ENCODE data around the gene ANO6. TPM values are rescaled to one million over a fixed set of nuclear protein-coding genes. Genes with fewer than 3 reads are reported as not detected.

ANO6 gene
- total RNA-seq, 1 experiment from 2014 or later, result 46.8 TPM

- TF ChIP-seq, protein P1, sequence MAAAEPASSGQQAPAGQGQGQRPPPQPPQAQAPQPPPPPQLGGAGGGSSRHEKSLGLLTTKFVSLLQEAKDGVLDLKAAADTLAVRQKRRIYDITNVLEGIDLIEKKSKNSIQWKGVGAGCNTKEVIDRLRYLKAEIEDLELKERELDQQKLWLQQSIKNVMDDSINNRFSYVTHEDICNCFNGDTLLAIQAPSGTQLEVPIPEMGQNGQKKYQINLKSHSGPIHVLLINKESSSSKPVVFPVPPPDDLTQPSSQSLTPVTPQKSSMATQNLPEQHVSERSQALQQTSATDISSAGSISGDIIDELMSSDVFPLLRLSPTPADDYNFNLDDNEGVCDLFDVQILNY (CRISPR knock-in tag; IDR thresholded peaks at IDR 0.05), result no peak
- TF ChIP-seq, protein P2, sequence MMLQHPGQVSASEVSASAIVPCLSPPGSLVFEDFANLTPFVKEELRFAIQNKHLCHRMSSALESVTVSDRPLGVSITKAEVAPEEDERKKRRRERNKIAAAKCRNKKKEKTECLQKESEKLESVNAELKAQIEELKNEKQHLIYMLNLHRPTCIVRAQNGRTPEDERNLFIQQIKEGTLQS (CRISPR knock-in tag; conservative IDR thresholded peaks at IDR 0.05), result no peak
- TF ChIP-seq ZNF317 (CRISPR knock-in tag; IDR thresholded peaks at IDR 0.05; ENCODE audit: borderline replicate concordance, low read depth) (no peak), AFF4 (CRISPR knock-in tag; IDR thresholded peaks at IDR 0.05; ENCODE audit: borderline replicate concordance) (no peak)
Measured at GRCh38 chr12:45224311-45224710, 8.4 kb downstream of the ANO6 start (continued).

DNA sequence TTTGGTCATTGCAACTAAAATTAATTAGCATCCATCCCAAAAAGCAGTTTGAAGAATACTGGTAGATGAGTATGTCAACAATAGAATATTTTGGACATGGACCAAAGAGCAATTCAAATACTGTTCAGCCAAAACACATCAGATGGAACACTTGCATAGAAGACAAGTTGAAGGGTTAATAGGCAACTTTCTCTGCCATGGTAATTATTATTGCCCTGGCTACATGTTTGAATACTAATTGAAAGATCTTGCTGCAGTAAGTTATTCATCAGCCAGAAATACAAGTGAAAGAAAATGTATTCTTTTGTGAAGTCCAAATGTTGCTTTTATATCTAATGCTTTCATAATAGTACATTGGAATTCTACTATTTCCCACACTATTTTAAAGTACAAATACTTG lies 10.1 kb downstream of the ANO6 start:
- H3K27me3 Mint-ChIP-seq (ENCODE audit: low read depth), result no peaks in the 10 kb centered on the region
- DNase-seq (ENCODE audit: low spot score), result no peak
- POLR2A ChIA-PET, result interaction anchor here (0.6 kb wide), 1 partner anchor 9 kb away, joined by 3 read pairs; no protein-coding TSS in a partner anchor
- peaks cover 64% of the 10 kb centered on the region for H3K4me1 Mint-ChIP-seq
- CTCF ChIA-PET, result no interaction called here
- H3K27ac Mint-ChIP-seq, result no peak overlapping the region
- TF ChIP-seq FOXJ3 (CRISPR knock-in tag; IDR thresholded peaks at IDR 0.05; ENCODE audit: borderline replicate concordance) (no peak), SOX15 (CRISPR knock-in tag; IDR thresholded peaks at IDR 0.05) (no peak), RELA (CRISPR knock-in tag; IDR thresholded peaks at IDR 0.05; ENCODE audit: borderline replicate concordance) (no peak), NR2C2 (CRISPR knock-in tag; IDR thresholded peaks at IDR 0.05) (no peak), CBFB (CRISPR knock-in tag; IDR thresholded peaks at IDR 0.05; ENCODE audit: low read depth) (no peak), ATF2 (CRISPR knock-in tag; IDR thresholded peaks at IDR 0.05; ENCODE audit: borderline replicate concordance, low read depth) (no peak), TP53 (CRISPR knock-in tag; IDR thresholded peaks at IDR 0.05) (no peak), ZBTB43 (CRISPR knock-in tag; IDR thresholded peaks at IDR 0.05) (no peak), TEAD1 (CRISPR knock-in tag; IDR thresholded peaks at IDR 0.05) (no peak), GABPB1 (CRISPR knock-in tag; IDR thresholded peaks at IDR 0.05) (no peak)
- TF ChIP-seq, protein P1 (CRISPR knock-in tag; IDR thresholded peaks at IDR 0.05), result no peak
- TF ChIP-seq, protein P3, sequence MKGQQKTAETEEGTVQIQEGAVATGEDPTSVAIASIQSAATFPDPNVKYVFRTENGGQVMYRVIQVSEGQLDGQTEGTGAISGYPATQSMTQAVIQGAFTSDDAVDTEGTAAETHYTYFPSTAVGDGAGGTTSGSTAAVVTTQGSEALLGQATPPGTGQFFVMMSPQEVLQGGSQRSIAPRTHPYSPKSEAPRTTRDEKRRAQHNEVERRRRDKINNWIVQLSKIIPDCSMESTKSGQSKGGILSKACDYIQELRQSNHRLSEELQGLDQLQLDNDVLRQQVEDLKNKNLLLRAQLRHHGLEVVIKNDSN (CRISPR knock-in tag; IDR thresholded peaks at IDR 0.05), result no peak
- TF ChIP-seq, protein P4, sequence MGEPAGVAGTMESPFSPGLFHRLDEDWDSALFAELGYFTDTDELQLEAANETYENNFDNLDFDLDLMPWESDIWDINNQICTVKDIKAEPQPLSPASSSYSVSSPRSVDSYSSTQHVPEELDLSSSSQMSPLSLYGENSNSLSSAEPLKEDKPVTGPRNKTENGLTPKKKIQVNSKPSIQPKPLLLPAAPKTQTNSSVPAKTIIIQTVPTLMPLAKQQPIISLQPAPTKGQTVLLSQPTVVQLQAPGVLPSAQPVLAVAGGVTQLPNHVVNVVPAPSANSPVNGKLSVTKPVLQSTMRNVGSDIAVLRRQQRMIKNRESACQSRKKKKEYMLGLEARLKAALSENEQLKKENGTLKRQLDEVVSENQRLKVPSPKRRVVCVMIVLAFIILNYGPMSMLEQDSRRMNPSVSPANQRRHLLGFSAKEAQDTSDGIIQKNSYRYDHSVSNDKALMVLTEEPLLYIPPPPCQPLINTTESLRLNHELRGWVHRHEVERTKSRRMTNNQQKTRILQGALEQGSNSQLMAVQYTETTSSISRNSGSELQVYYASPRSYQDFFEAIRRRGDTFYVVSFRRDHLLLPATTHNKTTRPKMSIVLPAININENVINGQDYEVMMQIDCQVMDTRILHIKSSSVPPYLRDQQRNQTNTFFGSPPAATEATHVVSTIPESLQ (CRISPR knock-in tag; IDR thresholded peaks at IDR 0.05), result no peak
- peaks cover 24% of the 10 kb centered on the region for H3K36me3 Mint-ChIP-seq
- no peak for ATAC-seq
- H3K4me3 Mint-ChIP-seq, result no peak overlapping the region
- H3K9me3 Mint-ChIP-seq, result peaks cover 13% of the 10 kb centered on the region

Measured in WTC11 (cell line).